ENCODE data around the gene MPC2. TPM values are rescaled to one million over a fixed set of nuclear protein-coding genes. Genes with fewer than 3 reads are reported as not detected.

The MPC2 gene
- polyA plus RNA-seq, 3 donors = 14.2 to 70.3 (median 59.4) TPM

- H3K9me3 Mint-ChIP-seq = no peaks in the 10 kb centered on the region
- Histone ChIP-seq H2AFZ (ENCODE audit: insufficient read depth, low read depth, low read length, poor library complexity, severe bottlenecking) (no peak overlapping the region), H3K36me3 (replicated peaks in 1 of 2; ENCODE audit: control insufficient read depth in 1 of 2, insufficient read depth in 2 of 2, low read length in 2 of 2) (no peaks in the 10 kb centered on the region), H3K79me2 (ENCODE audit: insufficient read depth, low read length) (no peaks in the 10 kb centered on the region), H3K4me1 (ENCODE audit: control insufficient read depth in 1 of 2, insufficient read depth in 2 of 2, low read length in 2 of 2) (peaks cover 0 to 3% of the 10 kb centered on the region in 2 donors), H4K20me1 (ENCODE audit: insufficient read depth, low read length) (no peaks in the 10 kb centered on the region), H3K4me2 (replicated peaks; ENCODE audit: extremely low read depth, low read length, poor library complexity, severe bottlenecking) (no peak overlapping the region), H3K27ac (ENCODE audit: low read depth in 1 of 2, low read length in 2 of 2) (no peak overlapping the region), H3K9me3 (replicated peaks in 1 of 2; ENCODE audit: control insufficient read depth in 1 of 2, insufficient read depth in 1 of 2, low read length in 2 of 2) (no peaks in the 10 kb centered on the region), H3K27me3 (ENCODE audit: control insufficient read depth in 2 of 2, insufficient read depth in 2 of 2, low read length in 2 of 2) (no peaks in the 10 kb centered on the region), H3K9ac (ENCODE audit: insufficient read depth, low read length, poor library complexity, severe bottlenecking) (no peak overlapping the region), H3K4me3 (replicated peaks in 1 of 3; ENCODE audit: low read depth in 2 of 3, low read length in 3 of 3) (no peak overlapping the region)
- H3K4me1 Mint-ChIP-seq = peaks cover 14% of the 10 kb centered on the region
- H3K27ac Mint-ChIP-seq = no peak overlapping the region
- no CpG with 5 or more reads among the region's 4 CpGs for WGBS (ENCODE audit: insufficient coverage)
- no peak for DNase-seq
- no peaks in the 10 kb centered on the region for H3K36me3 Mint-ChIP-seq
- peaks cover 0 to 2% (median 2%) of the 10 kb centered on the region in 3 donors for H3K27me3 Mint-ChIP-seq (ENCODE audit: low read depth in 3 of 3)
- intact Hi-C loops (cut with micrococcal nuclease) = no loop called here
- no peak for TF ChIP-seq CTCF (IDR thresholded peaks at IDR 0.05)
- no peak overlapping the region for H3K4me3 Mint-ChIP-seq
Observed at GRCh38 chr1:167900907-167901306, 36.0 kb downstream of the MPC2 start.

- H3K4me1 Mint-ChIP-seq = no peaks in the 10 kb centered on the region
- Histone ChIP-seq H3K9ac (ENCODE audit: insufficient read depth, low read length, poor library complexity, severe bottlenecking) (no peak overlapping the region), H3K4me2 (replicated peaks; ENCODE audit: extremely low read depth, low read length, poor library complexity, severe bottlenecking) (no peak overlapping the region), H3K9me3 (replicated peaks in 1 of 2; ENCODE audit: control insufficient read depth in 1 of 2, insufficient read depth in 1 of 2, low read length in 2 of 2) (no peaks in the 10 kb centered on the region), H2AFZ (ENCODE audit: insufficient read depth, low read depth, low read length, poor library complexity, severe bottlenecking) (no peak overlapping the region), H3K36me3 (replicated peaks in 1 of 2; ENCODE audit: control insufficient read depth in 1 of 2, insufficient read depth in 2 of 2, low read length in 2 of 2) (no peaks in the 10 kb centered on the region), H3K4me3 (replicated peaks in 1 of 3; ENCODE audit: low read depth in 2 of 3, low read length in 3 of 3) (no peak overlapping the region), H3K79me2 (ENCODE audit: insufficient read depth, low read length) (no peaks in the 10 kb centered on the region), H3K4me1 (ENCODE audit: control insufficient read depth in 1 of 2, insufficient read depth in 2 of 2, low read length in 2 of 2) (no peaks in the 10 kb centered on the region), H4K20me1 (ENCODE audit: insufficient read depth, low read length) (no peaks in the 10 kb centered on the region), H3K27me3 (ENCODE audit: control insufficient read depth in 2 of 2, insufficient read depth in 2 of 2, low read length in 2 of 2) (no peaks in the 10 kb centered on the region), H3K27ac (ENCODE audit: low read depth in 1 of 2, low read length in 2 of 2) (no peak overlapping the region)
- DNase-seq = no peak
- H3K27me3 Mint-ChIP-seq (ENCODE audit: low read depth in 3 of 3) = peaks cover 0 to 2% (median 2%) of the 10 kb centered on the region in 3 donors
- 98% methylated on average over 4 of the region's 4 CpGs for WGBS (ENCODE audit: insufficient coverage)
- no peaks in the 10 kb centered on the region for H3K9me3 Mint-ChIP-seq
- intact Hi-C loops (cut with micrococcal nuclease) = no loop called here
- no peak for TF ChIP-seq CTCF (IDR thresholded peaks at IDR 0.05)
- H3K4me3 Mint-ChIP-seq = no peak overlapping the region
- H3K27ac Mint-ChIP-seq = no peak overlapping the region
- no peaks in the 10 kb centered on the region for H3K36me3 Mint-ChIP-seq
Observed at GRCh38 chr1:167899253-167899681, 37.6 kb downstream of the MPC2 start.

Measured in CD14-positive monocyte (primary cell).